Parathyroid adenoma (tissue), 2 donors: ENCODE results near the gene ZBTB4.

Experiments used
- H2AFZ ChIP-seq: fragments of 300-600 bp; sonication (generic); one replicate; pipeline ENCODE4 v1.7.0; 2017; ENCODE audit warnings: antibody characterized with exemption, mild to moderate bottlenecking
- H3K27ac ChIP-seq: fragments of 300-600 bp; sonication (generic); one replicate; pipeline ENCODE4 v1.7.0; 2017
- H3K27me3 ChIP-seq: fragments of 300-600 bp; sonication (generic); one replicate; pipeline ENCODE4 v1.7.0; 2017; ENCODE audit warnings: low read length; ENCODE audit not compliant: control insufficient read depth, insufficient read depth
- H3K36me3 ChIP-seq: fragments of 300-600 bp; sonication (generic); one replicate; pipeline ENCODE4 v1.7.0; 2017; ENCODE audit warnings: low read length; ENCODE audit not compliant: control insufficient read depth, insufficient read depth
- H3K4me1 ChIP-seq: fragments of 300-600 bp; sonication (generic); one replicate; pipeline ENCODE4 v1.7.0; 2017; ENCODE audit warnings: control low read depth
- H3K4me2 ChIP-seq: fragments of 300-600 bp; sonication (generic); one replicate; pipeline ENCODE4 v1.7.0; 2017; ENCODE audit warnings: low read length
- H3K4me3 ChIP-seq: fragments of 300-600 bp; sonication (generic); one replicate; pipeline ENCODE4 v1.7.0; 2017; ENCODE audit warnings: low read depth, low read length
- H3K79me2 ChIP-seq: fragments of 300-600 bp; sonication (generic); one replicate; pipeline ENCODE4 v1.7.0; 2017; ENCODE audit warnings: control low read depth
- H3K9ac ChIP-seq: fragments of 300-600 bp; sonication (generic); one replicate; pipeline ENCODE4 v1.7.0; 2017; ENCODE audit warnings: mild to moderate bottlenecking
- H3K9me3 ChIP-seq: fragments of 300-600 bp; sonication (generic); one replicate; pipeline ENCODE4 v1.7.0; 2017; ENCODE audit warnings: low read length; ENCODE audit not compliant: control insufficient read depth
- CTCF ChIP-seq: fragments of 300-600 bp; sonication (generic); IDR thresholded peaks from one replicate; pipeline ENCODE4 v1.7.0; 2017; ENCODE audit warnings: antibody characterized with exemption, mild to moderate bottlenecking
- donor health status: primary hyperparathyroidism.

Gene ZBTB4

GRCh38 chr17:7444682-7445618, 34.5 kb downstream of the ZBTB4 start, which contains the start of gene CHRNB1:
Gene CHRNB1 (plus strand): TSS chr17:7445061. CDS start chr17:7445128, 67 bp downstream.
- Histone ChIP-seq H3K79me2 (no peaks in the 10 kb centered on the region), H3K27me3 (no peaks in the 10 kb centered on the region), H3K9ac (no peak within 1 kb of the TSS), H3K4me3 (peak within 1 kb of the TSS; percentile 78), H3K36me3 (no peaks in the 10 kb centered on the region), H3K4me2 (peak within 1 kb of the TSS; percentile 92), H2AFZ (peak within 1 kb of the TSS; percentile 87), H3K4me1 (peaks cover 12% of the 10 kb centered on the region), H3K27ac (peak within 1 kb of the TSS; percentile 3), H3K9me3 (no peaks in the 10 kb centered on the region)
- TF ChIP-seq CTCF = peak; percentile 17

GRCh38 chr17:7443499-7444485, 35.6 kb downstream of the ZBTB4 start:
- no peaks in the 10 kb centered on the region for H3K36me3 ChIP-seq
- H3K79me2 ChIP-seq = no peaks in the 10 kb centered on the region
- no peaks in the 10 kb centered on the region for H3K27me3 ChIP-seq
- H2AFZ ChIP-seq = no peak overlapping the region
- peak overlapping the region; percentile 78 for H3K4me3 ChIP-seq
- peaks cover 12% of the 10 kb centered on the region for H3K4me1 ChIP-seq
- H3K27ac ChIP-seq = no peak overlapping the region
- TF ChIP-seq CTCF = no peak
- no peaks in the 10 kb centered on the region for H3K9me3 ChIP-seq
- H3K4me2 ChIP-seq = peak overlapping the region; percentile 92
- H3K9ac ChIP-seq = no peak overlapping the region

GRCh38 chr17:7442142-7442541, 37.3 kb downstream of the ZBTB4 start:
- no peak overlapping the region for H3K27ac ChIP-seq
- TF ChIP-seq CTCF = no peak
- no peaks in the 10 kb centered on the region for H3K27me3 ChIP-seq
- H3K36me3 ChIP-seq = no peaks in the 10 kb centered on the region
- H3K4me3 ChIP-seq = no peak overlapping the region
- no peak overlapping the region for H3K4me2 ChIP-seq
- H3K4me1 ChIP-seq = peaks cover 12% of the 10 kb centered on the region
- H3K9me3 ChIP-seq = no peaks in the 10 kb centered on the region
- H2AFZ ChIP-seq = no peak overlapping the region
- H3K79me2 ChIP-seq = no peaks in the 10 kb centered on the region
- H3K9ac ChIP-seq = no peak overlapping the region

DNA sequence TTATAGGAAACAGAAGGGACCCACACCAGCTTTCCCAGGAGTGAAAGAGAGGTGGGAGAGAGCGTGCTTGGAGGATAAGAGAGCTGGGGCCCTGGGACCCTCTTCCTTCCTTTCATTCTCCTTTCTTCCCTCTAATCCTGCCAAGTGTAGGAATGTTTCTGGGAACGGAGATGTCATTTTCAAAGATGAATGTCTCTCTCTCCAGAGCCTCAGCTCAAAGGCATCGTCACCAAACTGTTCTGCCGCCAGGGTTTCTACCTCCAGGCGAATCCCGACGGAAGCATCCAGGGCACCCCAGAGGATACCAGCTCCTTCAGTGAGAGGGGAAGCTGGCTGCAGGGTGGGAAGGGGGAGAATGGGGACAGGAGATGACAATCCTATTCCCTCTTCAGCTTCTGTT, 38.2 kb downstream of the ZBTB4 start:
- no peaks in the 10 kb centered on the region for H3K79me2 ChIP-seq
- TF ChIP-seq CTCF = no peak
- no peaks in the 10 kb centered on the region for H3K36me3 ChIP-seq
- H3K4me3 ChIP-seq = peak overlapping the region; percentile 76
- peak overlapping the region; percentile 13 for H3K27ac ChIP-seq
- no peaks in the 10 kb centered on the region for H3K27me3 ChIP-seq
- peak overlapping the region; percentile 88 for H2AFZ ChIP-seq
- H3K9me3 ChIP-seq = no peaks in the 10 kb centered on the region
- H3K4me2 ChIP-seq = peak overlapping the region; percentile 99
- H3K4me1 ChIP-seq = peaks cover 12% of the 10 kb centered on the region
- H3K9ac ChIP-seq = no peak overlapping the region
